GM23338 (cell line): ENCODE measurements around the gene ERP44. TPM values are rescaled to one million over a fixed set of nuclear protein-coding genes. Genes with fewer than 3 reads are reported as not detected.

Experiments
- ATAC-seq: fragments of 200-7000 bp; cut with Tn5 transposase; 3 replicates; pipeline ENCODE4 v1.9.1; 2020
- DNase-seq: peaks from one replicate; pipeline ENCODE4 v3.0.0-alpha.2; 2015; ENCODE audit warnings: low spot score
- H2AFZ ChIP-seq: fragments of 200-600 bp; sonication (generic); 2 replicates; pipeline ENCODE4 v1.8.0; 2016; ENCODE audit warnings: antibody characterized with exemption, mild to moderate bottlenecking, moderate library complexity
- H3F3A ChIP-seq: fragments of 200-600 bp; sonication (generic); replicated peaks from 2 replicates; pipeline ENCODE4 v1.8.0; 2017; ENCODE audit warnings: antibody characterized with exemption, mixed run types, low read depth
- H3K27ac ChIP-seq: fragments of 200-600 bp; sonication (generic); 2 replicates; pipeline ENCODE4 v1.6.1; 2016; ENCODE audit warnings: low read depth
- H3K27me3 ChIP-seq: fragments of 200-600 bp; sonication (generic); 2 replicates; pipeline ENCODE4 v1.8.0; 2016; ENCODE audit warnings: mild to moderate bottlenecking, mixed run types, moderate library complexity; ENCODE audit not compliant: insufficient read depth
- H3K36me3 ChIP-seq: fragments of 200-600 bp; sonication (generic); 2 replicates; pipeline ENCODE4 v1.8.0; 2016; ENCODE audit warnings: mild to moderate bottlenecking; ENCODE audit not compliant: insufficient read depth
- H3K4me1 ChIP-seq: fragments of 200-600 bp; sonication (generic); 2 replicates; pipeline ENCODE4 v1.8.0; 2016; ENCODE audit warnings: mild to moderate bottlenecking, moderate library complexity; ENCODE audit not compliant: insufficient read depth
- H3K4me2 ChIP-seq: fragments of 200-600 bp; sonication (generic); 2 replicates; pipeline ENCODE4 v1.7.1; 2017; ENCODE audit warnings: mixed run types
- H3K4me3 ChIP-seq: fragments of 200-600 bp; sonication (generic); 2 replicates; pipeline ENCODE4 v1.6.1; 2016; ENCODE audit warnings: mixed run types
- H3K79me2 ChIP-seq: fragments of 200-600 bp; sonication (generic); replicated peaks from 2 replicates; pipeline ENCODE4 v1.8.0; 2017; ENCODE audit warnings: mild to moderate bottlenecking; ENCODE audit not compliant: insufficient read depth
- H3K9me2 ChIP-seq: fragments of 200-600 bp; sonication (generic); 2 replicates; pipeline ENCODE4 v1.8.0; 2017; ENCODE audit not compliant: insufficient read depth
- H4K20me1 ChIP-seq: fragments of 200-600 bp; sonication (generic); replicated peaks from 2 replicates; pipeline ENCODE4 v1.8.0; 2017; ENCODE audit warnings: mild to moderate bottlenecking; ENCODE audit not compliant: insufficient read depth
- H3K27ac Mint-ChIP-seq: 2 replicates; pipeline ENCODE4 v1.8.0; 2020; ENCODE audit warnings: inconsistent platforms, mild to moderate bottlenecking, moderate library complexity, mixed read lengths
- H3K27me3 Mint-ChIP-seq: 3 replicates; pipeline ENCODE4 v1.8.0; 2022; ENCODE audit warnings: low read depth, mild to moderate bottlenecking, moderate library complexity, mixed read lengths, inconsistent platforms; ENCODE audit not compliant: insufficient read depth, poor library complexity
- H3K36me3 Mint-ChIP-seq: 3 replicates; pipeline ENCODE4 v1.8.0; 2021; ENCODE audit warnings: low read depth, mild to moderate bottlenecking, inconsistent platforms, moderate library complexity, mixed read lengths
- H3K4me1 Mint-ChIP-seq: 3 replicates; pipeline ENCODE4 v1.8.0; 2020; ENCODE audit warnings: mild to moderate bottlenecking, inconsistent platforms, mixed read lengths
- H3K4me3 Mint-ChIP-seq: 3 replicates; pipeline ENCODE4 v1.8.0; 2021; ENCODE audit warnings: moderate library complexity, mild to moderate bottlenecking, inconsistent platforms, mixed read lengths
- H3K9me3 Mint-ChIP-seq: 3 replicates; pipeline ENCODE4 v1.8.0; 2020; ENCODE audit warnings: moderate library complexity, mild to moderate bottlenecking, inconsistent platforms, mixed read lengths
- CREB1 ChIP-seq: fragments of 250-450 bp; sonication (Bioruptor Pico); IDR thresholded peaks from 2 replicates; pipeline ENCODE4 v1.5.0; 2020; ENCODE audit warnings: low read depth, mild to moderate bottlenecking, moderate library complexity
- CTCF ChIP-seq, 2 experiments: fragments of 200-600 bp in 1 of 2; sonication (generic) in 1 of 2; conservative IDR thresholded peaks; 2 replicates each; pipeline versions ENCODE4 v1.5.1 to v1.6.1; 2016 to 2017; ENCODE audit warnings: antibody characterized with exemption in 2 of 2, low read depth in 2 of 2, mild to moderate bottlenecking in 2 of 2, moderate library complexity in 1 of 2
- ETS1 ChIP-seq: IDR thresholded peaks from 2 replicates; pipeline ENCODE4 v1.6.1; 2016; ENCODE audit warnings: antibody characterized with exemption
- EZH2 ChIP-seq: fragments of 200-600 bp; sonication (generic); IDR thresholded peaks from one replicate; pipeline ENCODE4 v1.8.0; 2017; ENCODE audit warnings: antibody characterized with exemption, mild to moderate bottlenecking, low read depth; ENCODE audit not compliant: unreplicated experiment
- EZH2phosphoT487 ChIP-seq: fragments of 200-600 bp; sonication (generic); IDR thresholded peaks from one replicate; pipeline ENCODE4 v1.8.1; 2018; ENCODE audit warnings: antibody characterized with exemption; ENCODE audit not compliant: unreplicated experiment
- JUNB ChIP-seq: IDR thresholded peaks from one replicate; pipeline ENCODE4 v1.6.1; 2016; ENCODE audit warnings: antibody characterized with exemption; ENCODE audit not compliant: unreplicated experiment
- NANOG ChIP-seq: IDR thresholded peaks from 2 replicates; pipeline ENCODE4 v1.6.1; 2016; ENCODE audit warnings: antibody characterized with exemption, borderline replicate concordance
- POLR2AphosphoS5 ChIP-seq: IDR thresholded peaks from 2 replicates; pipeline ENCODE4 v1.6.1; 2016; ENCODE audit warnings: antibody characterized with exemption, low read depth
- REST ChIP-seq: IDR thresholded peaks from one replicate; pipeline ENCODE4 v1.6.1; 2018; ENCODE audit warnings: antibody characterized with exemption; ENCODE audit not compliant: unreplicated experiment
- STAT1 ChIP-seq: IDR thresholded peaks from one replicate; pipeline ENCODE4 v1.6.1; 2016; ENCODE audit warnings: antibody characterized with exemption; ENCODE audit not compliant: unreplicated experiment
- ZNF114 ChIP-seq: fragments of 250-450 bp; sonication (Bioruptor Pico); IDR thresholded peaks from 2 replicates; pipeline ENCODE4 v1.5.0; 2020; ENCODE audit warnings: mild to moderate bottlenecking, moderate library complexity
- ZNF331 ChIP-seq: fragments of 250-450 bp; sonication (Bioruptor Pico); IDR thresholded peaks from 2 replicates; pipeline ENCODE4 v1.5.0; 2020; ENCODE audit warnings: low read depth, mild to moderate bottlenecking, moderate library complexity
- ZNF462 ChIP-seq: fragments of 250-450 bp; sonication (Bioruptor Pico); IDR thresholded peaks from 2 replicates; pipeline ENCODE4 v1.5.0; 2020; ENCODE audit warnings: mild to moderate bottlenecking, moderate library complexity
- polyA plus RNA-seq: library from polyadenylated mRNA; unstranded; fragments of >200 nt; fragmentation: Nextera tagmentation; extraction: Ambion mirVana; gene quantifications from 2 replicates; pipeline ENCODE4 v1.2.1, GENCODE V29; 2016
- total RNA-seq: library from RNA; depleted of rRNA; stranded (reverse); fragments of >200 nt; shearing (Covaris generic); gene quantifications from 2 replicates; pipeline ENCODE4 v1.2.3, GENCODE V29; 2014

Gene ERP44
- total and polyA plus RNA-seq, 2 experiments from 2014 or later: 13.0 to 24.1 TPM

GRCh38 chr9:100038472-100038871 is 60.3 kb downstream of the ERP44 start:
- H3K79me2 ChIP-seq: peaks cover 8% of the 10 kb centered on the region; the same call in 1 of the 2 replicates
- H3K36me3 Mint-ChIP-seq: peaks cover 13% of the 10 kb centered on the region

More at GRCh38 chr9:100038472-100038871, 60.3 kb downstream of the ERP44 start:
- Histone ChIP-seq H3K4me1 (no peaks in the 10 kb centered on the region), H3K27ac (no peak overlapping the region), H4K20me1 (no peaks in the 10 kb centered on the region; the same call in 1 of the 2 replicates), H3K4me3 (no peak overlapping the region), H3K27me3 (no peaks in the 10 kb centered on the region), H3K36me3 (no peaks in the 10 kb centered on the region), H3K4me2 (no peak overlapping the region), H3F3A (no peaks in the 10 kb centered on the region), H3K9me2 (no peaks in the 10 kb centered on the region), H2AFZ (no peak overlapping the region)
- H3K9me3 Mint-ChIP-seq: peaks cover 8% of the 10 kb centered on the region; the same call in 2 of the 3 replicates
- H3K4me3 Mint-ChIP-seq: no peak overlapping the region
- no peaks in the 10 kb centered on the region for H3K4me1 Mint-ChIP-seq
- no peak for TF ChIP-seq EZH2
- TF ChIP-seq CREB1 (CRISPR knock-in tag): no peak
- no peak for TF ChIP-seq ETS1
- no peak for TF ChIP-seq POLR2AphosphoS5
- TF ChIP-seq CTCF (conservative IDR thresholded peaks at IDR 0.05; ENCODE audit: low read depth in 2 of 2): no peak
- no peak for TF ChIP-seq ZNF462 (CRISPR knock-in tag)
- TF ChIP-seq JUNB: no peak
- TF ChIP-seq REST: no peak
- no peak for TF ChIP-seq ZNF114 (CRISPR knock-in tag)
- TF ChIP-seq STAT1: no peak
- no peak for TF ChIP-seq NANOG
- TF ChIP-seq ZNF331: no peak
- no peak for TF ChIP-seq EZH2phosphoT487
- no peaks in the 10 kb centered on the region for H3K27me3 Mint-ChIP-seq
- no peak for DNase-seq
- no peak for ATAC-seq
- H3K27ac Mint-ChIP-seq: no peak overlapping the region
